ENCODE measurements around the gene RDH13. TPM values are rescaled to one million over a fixed set of nuclear protein-coding genes. Genes with fewer than 3 reads are reported as not detected.

RDH13 gene
- polyA plus RNA-seq, 1 donor = 19.9 TPM

DNA sequence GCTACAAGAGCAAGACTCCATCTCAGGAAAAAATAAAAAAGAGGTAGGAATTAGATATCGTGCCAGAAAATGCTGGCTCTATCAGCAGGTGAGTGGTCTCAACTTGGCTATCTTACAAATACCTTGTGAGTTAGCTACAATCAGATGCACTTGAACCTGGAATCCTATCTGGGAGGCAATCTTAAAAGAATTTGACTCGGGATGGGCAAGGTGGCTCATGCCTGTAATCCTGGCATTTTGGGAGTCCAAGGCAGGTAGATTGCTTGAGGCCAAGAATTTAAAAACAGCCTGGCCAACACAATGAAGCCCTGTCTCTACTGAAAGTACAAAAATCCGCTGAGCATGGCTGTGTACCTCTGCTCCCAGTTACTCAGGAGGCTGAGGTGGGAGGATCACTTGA, 67.4 kb downstream of the RDH13 start:
- Histone ChIP-seq H3K27ac (ENCODE audit: low read length) (no peak overlapping the region), H3K27me3 (ENCODE audit: control insufficient read depth, insufficient read depth, low read length) (no peaks in the 10 kb centered on the region), H3K36me3 (ENCODE audit: control insufficient read depth, insufficient read depth, low read length) (no peaks in the 10 kb centered on the region), H3K4me1 (ENCODE audit: control insufficient read depth, insufficient read depth, low read length) (no peaks in the 10 kb centered on the region), H3K9me3 (ENCODE audit: control insufficient read depth, low read depth, low read length) (no peaks in the 10 kb centered on the region), H3K4me3 (ENCODE audit: low read length) (no peak overlapping the region)
- DNase-seq = no peak
- WGBS (ENCODE audit: insufficient coverage, low lambda C conversion rate) = no CpG with 5 or more reads among the region's 3 CpGs

Other genes with a start within 250 kb of the RDH13 start
- gene KIR3DL1, start 246.7 kb downstream of the RDH13 start, polyA plus RNA-seq = 0.15 TPM
- gene KIR2DS4, start 230.5 kb downstream of the RDH13 start, polyA plus RNA-seq = 0.30 TPM
- not detected for gene KIR3DL2, start 212.7 kb downstream of the RDH13 start, polyA plus RNA-seq
- gene FCAR, start 188.9 kb downstream of the RDH13 start, polyA plus RNA-seq = not detected
- gene NCR1, start 157.0 kb downstream of the RDH13 start, polyA plus RNA-seq = 1.1 TPM
- gene NLRP7, start 115.6 kb downstream of the RDH13 start, polyA plus RNA-seq = not detected
- 12.6 TPM for gene NLRP2, start 96.8 kb downstream of the RDH13 start, polyA plus RNA-seq
- gene GP6, start 24.9 kb downstream of the RDH13 start, polyA plus RNA-seq = 0.13 TPM
- gene EPS8L1, start 12.7 kb upstream of the RDH13 start, polyA plus RNA-seq = 20.9 TPM
- gene PPP1R12C, start 54.5 kb upstream of the RDH13 start, polyA plus RNA-seq = 94.4 TPM
- gene TNNT1, start 86.1 kb upstream of the RDH13 start, polyA plus RNA-seq = 10.2 TPM
- gene TNNI3, start 94.6 kb upstream of the RDH13 start, polyA plus RNA-seq = 0.88 TPM
- gene DNAAF3, start 103.5 kb upstream of the RDH13 start, polyA plus RNA-seq = 0.99 TPM
- gene SYT5, start 117.1 kb upstream of the RDH13 start, polyA plus RNA-seq = 9.1 TPM
- 28.1 TPM for gene PTPRH, start 146.4 kb upstream of the RDH13 start, polyA plus RNA-seq
- gene TMEM86B, start 165.6 kb upstream of the RDH13 start, polyA plus RNA-seq = 69.0 TPM
- gene PPP6R1, start 195.9 kb upstream of the RDH13 start, polyA plus RNA-seq = 65.1 TPM
- gene HSPBP1, start 217.0 kb upstream of the RDH13 start, polyA plus RNA-seq = 29.4 TPM
- gene BRSK1, start 220.8 kb upstream of the RDH13 start, polyA plus RNA-seq = 9.7 TPM